Measurements from ENCODE around the gene GZMM.

DNA sequence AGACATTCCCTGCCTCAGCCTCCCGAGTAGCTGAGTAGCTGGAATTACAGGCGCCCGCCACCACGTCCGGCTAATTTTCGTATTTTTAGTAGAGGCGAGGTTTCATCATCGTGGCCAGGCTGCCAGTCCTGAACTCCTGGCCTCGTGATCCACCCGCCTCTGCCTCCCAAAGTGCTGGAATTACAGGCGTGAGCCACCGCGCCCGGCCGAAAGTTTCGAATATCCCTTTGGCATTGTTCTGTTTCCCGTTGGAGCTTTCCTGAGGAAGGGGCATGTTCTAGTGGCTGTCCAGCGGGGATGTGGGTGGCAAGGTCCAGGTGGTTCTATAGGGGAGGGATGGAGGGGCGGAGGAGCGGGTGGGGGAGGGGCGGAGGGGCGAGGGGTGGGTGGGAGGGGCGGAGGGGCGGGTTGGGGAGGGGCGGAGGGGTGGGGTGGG, 26.4 kb downstream of the GZMM start:
- TF ChIP-seq, protein P1, sequence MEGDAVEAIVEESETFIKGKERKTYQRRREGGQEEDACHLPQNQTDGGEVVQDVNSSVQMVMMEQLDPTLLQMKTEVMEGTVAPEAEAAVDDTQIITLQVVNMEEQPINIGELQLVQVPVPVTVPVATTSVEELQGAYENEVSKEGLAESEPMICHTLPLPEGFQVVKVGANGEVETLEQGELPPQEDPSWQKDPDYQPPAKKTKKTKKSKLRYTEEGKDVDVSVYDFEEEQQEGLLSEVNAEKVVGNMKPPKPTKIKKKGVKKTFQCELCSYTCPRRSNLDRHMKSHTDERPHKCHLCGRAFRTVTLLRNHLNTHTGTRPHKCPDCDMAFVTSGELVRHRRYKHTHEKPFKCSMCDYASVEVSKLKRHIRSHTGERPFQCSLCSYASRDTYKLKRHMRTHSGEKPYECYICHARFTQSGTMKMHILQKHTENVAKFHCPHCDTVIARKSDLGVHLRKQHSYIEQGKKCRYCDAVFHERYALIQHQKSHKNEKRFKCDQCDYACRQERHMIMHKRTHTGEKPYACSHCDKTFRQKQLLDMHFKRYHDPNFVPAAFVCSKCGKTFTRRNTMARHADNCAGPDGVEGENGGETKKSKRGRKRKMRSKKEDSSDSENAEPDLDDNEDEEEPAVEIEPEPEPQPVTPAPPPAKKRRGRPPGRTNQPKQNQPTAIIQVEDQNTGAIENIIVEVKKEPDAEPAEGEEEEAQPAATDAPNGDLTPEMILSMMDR (IDR thresholded peaks at IDR 0.05) = no peak
- no peak for TF ChIP-seq POLR2A (IDR thresholded peaks at IDR 0.05)

Data from thyroid gland (tissue), 4 donors.